HS-27A (cell line): Measurements from ENCODE around the gene CHMP1B.
"Not testable (repeated sequence)": the region's sequence is repeated elsewhere in the genome, so short reads cannot be mapped to it uniquely, and the experiment has no call there.

Experiments
- DNase-seq: peaks from one replicate; pipeline ENCODE4 v3.0.0-alpha.2; 2012; ENCODE audit warnings: low read depth, missing footprints

Gene CHMP1B

GRCh38 chr18:11840493-11840892, 10.7 kb upstream of the CHMP1B start:
- DNase-seq: no peak

DNA sequence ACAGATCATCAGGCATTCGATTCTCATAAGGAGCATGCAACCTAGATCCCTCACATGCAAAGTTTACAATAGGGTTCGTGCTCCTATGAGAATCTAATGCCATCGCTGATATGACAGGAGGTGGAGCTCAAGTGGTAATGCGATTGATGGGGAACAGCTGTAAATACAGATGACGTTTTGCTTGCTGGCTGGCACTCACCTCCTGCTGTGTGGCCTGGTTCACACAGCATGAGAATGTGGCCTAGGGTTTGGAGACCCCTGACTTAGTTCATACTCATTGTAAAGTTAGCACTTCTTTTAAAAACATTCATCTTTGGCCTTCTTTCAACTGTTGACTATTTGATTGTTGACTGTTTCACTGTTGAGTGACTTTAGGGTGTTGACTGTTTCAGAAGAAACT, 8.7 kb upstream of the CHMP1B start:
- no peak for DNase-seq

GRCh38 chr18:11844436-11844835, 6.8 kb upstream of the CHMP1B start:
- no peak for DNase-seq

- DNase-seq: no peak
These were observed 5.6 kb upstream of the CHMP1B start for GRCh38 chr18:11845654-11846053.

GRCh38 chr18:11847811-11848210, 3.4 kb upstream of the CHMP1B start:
- DNase-seq: no peak

GRCh38 chr18:11849279-11849678, 1.9 kb upstream of the CHMP1B start:
- DNase-seq: no peak

DNA sequence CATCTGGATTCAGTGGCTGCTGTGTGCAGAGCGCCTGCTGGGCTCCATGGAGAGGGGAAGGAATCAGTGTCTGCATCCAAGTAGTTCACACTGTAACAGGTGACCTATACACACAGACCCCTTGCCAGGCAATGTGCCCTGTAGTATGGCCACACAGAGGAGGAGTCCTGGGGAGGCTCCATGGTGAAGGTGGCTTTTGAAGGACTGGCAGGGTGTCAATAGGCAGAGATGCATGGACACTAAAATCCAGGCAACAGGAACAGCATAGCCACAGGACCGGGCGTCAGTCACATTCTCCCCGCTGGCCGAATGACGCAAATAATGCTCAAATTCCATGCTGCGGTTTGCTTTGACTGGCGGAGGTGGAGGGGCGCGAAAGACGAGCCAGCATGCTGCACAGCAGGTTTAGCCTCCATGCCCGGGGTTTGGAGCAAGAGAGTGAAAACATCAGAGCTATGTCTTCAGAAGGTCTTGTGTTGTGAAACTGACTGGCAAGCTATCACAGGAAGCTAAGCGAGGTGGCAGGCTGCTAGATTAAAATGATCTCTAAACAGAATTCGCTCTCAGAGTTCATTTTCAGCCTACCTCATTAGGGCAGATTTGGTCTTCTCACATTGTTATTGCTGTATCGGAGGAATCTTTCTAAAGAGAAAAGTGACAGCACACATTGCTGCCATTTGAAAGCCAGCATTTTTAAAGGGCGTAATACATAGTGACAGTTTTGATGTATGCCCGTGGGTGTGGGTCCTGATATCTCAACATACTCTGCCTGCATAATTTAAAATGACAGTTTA, 1.2 kb upstream of the CHMP1B start:
- DNase-seq: peak; percentile 85

- DNase-seq: no peak
These were observed 430 bp upstream of the CHMP1B start for GRCh38 chr18:11850821-11851145.

- no peak for DNase-seq
These were observed 659 bp downstream of the CHMP1B start for GRCh38 chr18:11851806-11852337.

DNA sequence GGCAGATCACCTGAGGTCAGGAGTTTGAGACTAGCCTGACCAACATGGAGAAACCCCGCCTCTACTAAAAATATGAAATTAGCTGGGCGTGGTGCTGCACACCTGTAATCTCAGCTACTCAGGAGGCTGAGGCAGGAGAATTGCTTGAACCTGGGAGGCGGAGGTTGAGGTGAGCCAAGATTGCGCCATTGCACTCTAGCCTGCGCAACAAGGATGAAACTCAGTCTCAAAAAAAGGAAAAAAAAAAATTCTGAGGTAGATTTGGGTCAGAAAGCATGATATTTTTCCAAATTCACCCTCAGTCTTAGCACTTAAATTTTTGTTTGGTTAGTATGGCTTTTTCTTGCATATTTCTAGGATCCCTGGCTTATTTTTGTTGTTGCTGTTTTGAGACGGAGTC, 3.3 kb downstream of the CHMP1B start:
- DNase-seq: not testable (repeated sequence)

DNA sequence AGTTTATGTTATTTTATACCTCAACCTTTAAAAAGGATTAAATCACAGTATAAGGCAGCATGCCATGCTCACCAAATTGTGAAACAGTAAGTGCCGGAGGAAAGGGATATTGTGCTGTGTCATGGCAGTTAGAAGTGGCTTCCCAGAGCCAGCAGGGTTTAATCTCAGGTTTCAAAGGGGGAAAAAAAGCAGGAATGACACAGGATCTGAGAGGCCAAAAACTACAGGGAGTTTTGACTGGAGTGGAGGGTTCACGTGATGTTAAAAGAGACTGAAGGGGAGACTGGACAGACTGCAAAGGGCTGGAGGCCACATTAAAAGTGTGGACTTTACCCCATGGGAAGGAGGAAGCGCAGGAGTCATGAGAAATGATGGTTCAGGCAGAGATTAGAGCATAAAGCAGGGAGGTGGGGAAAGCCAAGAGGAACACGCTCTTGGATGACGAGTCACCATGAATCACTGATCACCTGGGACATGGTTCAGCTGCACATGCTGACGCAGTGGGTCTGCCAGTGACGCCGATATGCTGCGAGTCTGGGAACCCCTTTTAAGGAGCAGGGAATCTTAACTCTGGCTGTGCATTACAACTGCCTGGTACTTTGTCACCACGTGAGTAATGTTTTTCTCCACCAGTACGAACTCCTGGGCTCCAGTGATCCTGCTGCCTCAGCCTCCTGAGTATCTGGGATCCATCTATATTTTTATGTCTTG, 6.1 kb downstream of the CHMP1B start:
- DNase-seq: peak; percentile 96

GRCh38 chr18:11859282-11859830, 8.1 kb downstream of the CHMP1B start:
- DNase-seq: no peak

GRCh38 chr18:11859903-11860407, 8.7 kb downstream of the CHMP1B start:
- peak; percentile 74 for DNase-seq

DNA sequence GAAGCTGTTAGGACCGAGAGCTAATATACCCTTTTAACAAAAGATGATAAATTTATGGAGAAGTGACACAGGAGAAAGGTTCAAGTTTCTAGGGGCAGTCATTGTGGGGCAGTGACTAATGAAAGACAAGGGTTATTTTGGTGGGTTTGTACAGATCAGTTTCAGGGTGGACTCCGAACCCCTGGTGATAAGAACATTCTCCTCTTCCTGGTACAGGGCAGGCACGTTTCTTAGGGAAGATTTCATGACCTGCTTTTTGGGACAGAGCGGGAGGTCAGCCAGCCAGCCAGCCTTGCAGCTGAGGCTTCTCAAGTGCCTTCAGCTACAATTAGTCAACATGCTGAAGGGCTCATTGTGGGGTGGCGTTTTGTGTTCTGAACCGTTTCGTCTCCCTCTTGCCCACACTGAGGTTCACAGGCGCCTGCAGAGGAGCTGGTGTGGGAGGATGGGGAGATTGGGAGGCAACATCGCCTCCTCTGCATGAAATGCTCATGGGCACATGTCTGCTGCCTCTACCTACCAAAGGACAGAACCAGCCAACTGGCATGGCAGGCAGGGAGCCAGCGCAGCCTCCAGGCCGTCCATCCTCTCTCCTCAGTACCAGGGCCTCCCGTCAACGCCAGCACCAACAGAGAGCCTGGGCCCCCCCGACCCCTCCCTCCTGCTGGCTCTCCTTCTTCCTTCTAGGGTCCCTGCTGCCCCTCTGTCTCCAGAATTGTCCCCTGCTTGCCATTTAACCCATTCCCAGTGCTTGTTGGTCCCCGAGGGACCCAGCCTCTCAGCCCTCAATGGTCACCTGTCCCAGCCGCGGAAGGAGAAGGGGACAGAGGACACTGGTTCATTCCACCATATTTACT, 9.6 kb downstream of the CHMP1B start:
- no peak for DNase-seq

DNA sequence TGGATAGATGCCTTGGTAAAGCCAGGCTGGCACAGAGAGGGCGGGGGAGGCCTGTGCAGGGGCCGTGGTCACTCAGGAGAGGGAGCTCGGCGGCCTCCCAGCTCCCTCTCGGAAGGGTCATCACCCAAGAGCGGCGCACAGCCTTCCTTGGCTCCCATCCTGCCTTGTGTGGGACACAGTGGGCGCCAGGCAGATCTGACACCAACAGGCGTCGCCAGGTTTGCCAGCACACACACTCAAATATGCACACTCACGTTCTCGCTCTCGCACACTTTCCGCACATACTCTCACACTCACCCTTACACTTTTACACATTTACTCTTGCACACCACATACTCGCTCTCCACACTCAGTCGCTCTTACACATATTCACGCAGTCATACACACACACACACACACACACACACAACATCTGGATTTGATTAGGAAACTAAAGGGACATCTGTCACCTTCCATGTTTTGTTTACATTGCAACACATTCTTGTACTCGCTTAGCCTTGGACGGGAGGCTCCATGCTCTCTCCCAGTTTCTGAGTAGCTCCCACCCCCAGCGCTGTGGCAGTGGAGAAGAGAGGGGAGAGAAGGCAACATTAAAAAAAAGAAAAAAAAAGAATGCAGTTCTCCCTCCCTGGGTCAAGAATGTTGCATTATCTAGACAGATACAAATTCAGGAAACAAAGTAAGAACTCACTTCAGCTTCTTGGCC, 10.5 kb downstream of the CHMP1B start:
- no peak for DNase-seq

GRCh38 chr18:11862468-11863137, 11.4 kb downstream of the CHMP1B start:
- DNase-seq: no peak

DNA sequence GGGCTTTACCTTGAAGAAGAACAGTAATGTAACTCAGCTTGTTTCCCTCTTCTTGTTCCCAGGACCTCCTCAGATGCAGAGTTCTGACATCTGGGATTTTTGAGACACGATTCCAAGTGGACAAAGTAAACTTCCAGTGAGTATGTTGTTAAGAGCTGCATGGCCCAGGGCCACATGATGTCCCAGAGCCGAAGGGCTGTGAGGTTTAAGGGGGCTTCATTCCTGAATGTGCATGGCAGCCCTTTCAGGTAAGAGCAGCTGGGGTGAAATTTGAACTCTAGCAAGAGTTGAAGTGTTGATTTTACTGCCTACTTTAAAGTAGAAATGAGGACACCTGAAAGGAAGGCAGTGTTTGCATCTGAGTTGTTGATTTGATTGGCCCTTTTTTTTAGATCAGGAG, 13.3 kb downstream of the CHMP1B start:
- no peak for DNase-seq

DNA sequence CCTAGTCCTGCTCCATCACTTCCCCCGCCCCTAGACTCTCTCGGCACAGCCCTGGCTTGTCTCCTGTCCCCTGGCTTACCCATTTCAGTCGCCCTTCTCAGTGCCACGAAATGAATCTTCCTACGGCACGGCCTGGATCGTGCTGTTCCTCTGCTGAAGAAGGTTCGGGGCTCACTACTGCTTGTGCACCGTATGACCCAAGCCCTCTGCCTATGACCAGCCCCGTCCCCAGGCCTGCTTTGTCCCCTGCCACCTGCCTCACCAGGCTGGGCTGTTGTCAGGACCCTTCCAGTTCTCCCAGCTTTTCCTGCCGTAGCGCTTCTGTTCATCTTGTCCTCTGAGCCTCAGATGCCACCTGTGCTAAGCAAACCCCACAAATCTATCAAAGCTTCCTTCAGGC, 13.9 kb downstream of the CHMP1B start:
- DNase-seq: no peak

DNA sequence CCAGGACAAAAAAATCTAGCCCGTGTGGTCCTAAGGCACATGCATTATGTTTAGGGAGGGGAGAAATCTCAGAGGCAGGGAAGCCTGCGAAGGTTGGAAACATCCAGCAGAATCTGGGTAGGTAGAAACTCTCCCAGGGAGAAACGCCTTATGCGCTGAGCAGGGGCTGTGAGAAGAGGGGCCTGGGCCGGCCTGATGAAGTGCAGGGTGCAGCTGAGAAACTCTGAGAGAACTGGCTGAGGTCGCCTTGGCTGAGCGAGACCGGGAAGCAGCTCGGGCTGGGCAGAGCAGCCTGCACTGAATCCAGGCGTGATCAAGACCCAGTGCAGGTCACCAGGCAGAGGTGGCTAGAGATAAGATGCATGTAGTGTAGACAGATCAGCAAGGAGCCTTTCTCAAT, 15.1 kb downstream of the CHMP1B start:
- DNase-seq: no peak

- DNase-seq: no peak
These were observed 15.6 kb downstream of the CHMP1B start for GRCh38 chr18:11866764-11867163.

- no peak for DNase-seq
These were observed 17.0 kb downstream of the CHMP1B start for GRCh38 chr18:11868230-11868629.
